Astrocyte (in vitro differentiated cells and primary cell): ENCODE measurements around the gene GRIN2A. TPM values are rescaled to one million over a fixed set of nuclear protein-coding genes. Genes with fewer than 3 reads are reported as not detected.

ENCODE experiments used
- DNase-seq: peaks from one replicate; pipeline ENCODE4 v3.0.0-alpha.2; 2010; ENCODE audit warnings: low read depth
- FAIRE-seq: peaks from 2 replicates; lab custom pipeline; 2011; peaks lifted over from hg19 to GRCh38; lab: Jason Lieb, UNC
- H2AFZ ChIP-seq: 2 replicates; pipeline ENCODE4 v1.6.0; 2012; ENCODE audit warnings: low read depth, low read length, inconsistent platforms
- H3K27ac ChIP-seq: 2 replicates; pipeline ENCODE4 v1.5.1; 2011; ENCODE audit warnings: low read depth, low read length, inconsistent platforms
- H3K27me3 ChIP-seq: 2 replicates; pipeline ENCODE4 v1.6.0; 2011; ENCODE audit warnings: low read length, inconsistent platforms; ENCODE audit not compliant: insufficient read depth
- H3K36me3 ChIP-seq: 2 replicates; pipeline ENCODE4 v1.5.1; 2011; ENCODE audit warnings: low read length, inconsistent platforms; ENCODE audit not compliant: insufficient read depth
- H3K4me1 ChIP-seq: 2 replicates; pipeline ENCODE4 v1.5.1; 2011; ENCODE audit warnings: low read length, inconsistent platforms; ENCODE audit not compliant: insufficient read depth
- H3K4me2 ChIP-seq: 2 replicates; pipeline ENCODE4 v1.6.0; 2012; ENCODE audit warnings: low read length, inconsistent platforms
- H3K4me3 ChIP-seq: 2 replicates; pipeline ENCODE4 v1.5.1; 2011; ENCODE audit warnings: low read depth, mild to moderate bottlenecking, low read length, inconsistent platforms; ENCODE audit not compliant: insufficient read depth
- H3K79me2 ChIP-seq: 2 replicates; pipeline ENCODE4 v1.6.0; 2012; ENCODE audit warnings: mild to moderate bottlenecking, low read length, inconsistent platforms; ENCODE audit not compliant: insufficient read depth
- H3K9ac ChIP-seq: 2 replicates; pipeline ENCODE4 v1.6.0; 2012; ENCODE audit warnings: mild to moderate bottlenecking, low read length, inconsistent platforms
- H3K9me3 ChIP-seq: 2 replicates; pipeline ENCODE4 v1.5.1; 2012; ENCODE audit warnings: low read depth, mild to moderate bottlenecking, low read length, inconsistent platforms; ENCODE audit not compliant: insufficient read depth
- H4K20me1 ChIP-seq: 2 replicates; pipeline ENCODE4 v1.6.0; 2012; ENCODE audit warnings: low read length, inconsistent platforms; ENCODE audit not compliant: insufficient read depth
- H3K27ac Mint-ChIP-seq: one replicate; pipeline ENCODE4 v1.8.0; 2021; ENCODE audit warnings: mild to moderate bottlenecking, mixed read lengths; ENCODE audit not compliant: unreplicated experiment
- H3K27me3 Mint-ChIP-seq: one replicate; pipeline ENCODE4 v1.8.0; 2021; ENCODE audit warnings: low read depth, mixed read lengths; ENCODE audit not compliant: unreplicated experiment
- H3K36me3 Mint-ChIP-seq: one replicate; pipeline ENCODE4 v1.8.0; 2021; ENCODE audit warnings: low read depth, mixed read lengths; ENCODE audit not compliant: unreplicated experiment
- H3K4me1 Mint-ChIP-seq: one replicate; pipeline ENCODE4 v1.8.0; 2021; ENCODE audit warnings: low read depth, mixed read lengths; ENCODE audit not compliant: unreplicated experiment
- H3K4me3 Mint-ChIP-seq: one replicate; pipeline ENCODE4 v1.8.0; 2021; ENCODE audit warnings: mild to moderate bottlenecking, moderate library complexity, mixed read lengths; ENCODE audit not compliant: unreplicated experiment
- H3K9me3 Mint-ChIP-seq: one replicate; pipeline ENCODE4 v1.8.0; 2021; ENCODE audit warnings: mild to moderate bottlenecking, mixed read lengths; ENCODE audit not compliant: unreplicated experiment
- EZH2 ChIP-seq: IDR thresholded peaks from 2 replicates; pipeline ENCODE4 v1.6.1; 2012; ENCODE audit warnings: mild to moderate bottlenecking, low read length, inconsistent platforms; ENCODE audit not compliant: insufficient read depth
- total RNA-seq: library from RNA; stranded (reverse); gene quantifications from 2 replicates; pipeline ENCODE4 v1.2.1, GENCODE V29; 2021
- TF ChIP-seq, protein P1 (sequence below): IDR thresholded peaks from 2 replicates; pipeline ENCODE4 v1.5.1; 2011; ENCODE audit warnings: low read depth, mild to moderate bottlenecking, inconsistent platforms, low read length, moderate library complexity; ENCODE audit not compliant: insufficient read depth

The GRIN2A gene
- total RNA-seq, 1 donor from 2014 or later, result 0.68 TPM

DNA sequence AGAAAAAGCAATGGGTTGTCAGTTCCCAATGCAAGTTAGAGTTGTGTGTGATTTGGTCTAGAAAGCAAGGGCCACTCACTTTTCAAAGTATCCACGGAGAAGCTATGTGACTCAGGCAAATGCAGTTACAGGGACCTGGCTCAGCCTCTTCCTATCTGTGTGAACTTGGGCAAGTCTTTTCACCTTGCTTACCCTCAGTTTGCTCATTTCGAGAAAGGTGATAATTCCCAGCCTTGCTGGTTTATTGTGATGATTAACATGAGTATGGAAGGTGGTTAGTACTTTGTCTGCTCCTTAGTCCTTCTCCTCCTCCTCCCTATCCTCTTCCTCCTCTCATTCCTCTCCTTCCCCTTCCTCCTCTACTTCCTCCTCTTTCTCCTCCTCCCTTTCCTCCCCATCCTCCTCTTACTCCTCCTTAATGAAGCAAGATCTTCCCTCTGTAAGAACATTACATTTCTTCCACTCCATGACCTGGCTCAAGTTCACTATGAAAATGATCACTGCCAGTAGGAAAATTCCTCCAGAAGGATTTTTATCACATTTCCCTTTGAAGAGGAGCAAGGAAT, 204.0 kb downstream of the GRIN2A start:
- H3K27me3 Mint-ChIP-seq, result peaks cover 17% of the 10 kb centered on the region
- Histone ChIP-seq H3K4me3 (no peak overlapping the region), H3K4me1 (no peaks in the 10 kb centered on the region), H3K27ac (no peak overlapping the region), H4K20me1 (no peaks in the 10 kb centered on the region), H2AFZ (no peak overlapping the region), H3K36me3 (no peaks in the 10 kb centered on the region), H3K9ac (no peak overlapping the region), H3K9me3 (no peaks in the 10 kb centered on the region), H3K79me2 (no peaks in the 10 kb centered on the region), H3K4me2 (no peak overlapping the region), H3K27me3 (no peaks in the 10 kb centered on the region)
- no peak overlapping the region for H3K27ac Mint-ChIP-seq
- H3K4me3 Mint-ChIP-seq, result no peak overlapping the region
- no peaks in the 10 kb centered on the region for H3K9me3 Mint-ChIP-seq
- H3K4me1 Mint-ChIP-seq, result no peaks in the 10 kb centered on the region
- no peaks in the 10 kb centered on the region for H3K36me3 Mint-ChIP-seq
- DNase-seq, result no peak
- TF ChIP-seq EZH2, result no peak
- TF ChIP-seq, protein P1, sequence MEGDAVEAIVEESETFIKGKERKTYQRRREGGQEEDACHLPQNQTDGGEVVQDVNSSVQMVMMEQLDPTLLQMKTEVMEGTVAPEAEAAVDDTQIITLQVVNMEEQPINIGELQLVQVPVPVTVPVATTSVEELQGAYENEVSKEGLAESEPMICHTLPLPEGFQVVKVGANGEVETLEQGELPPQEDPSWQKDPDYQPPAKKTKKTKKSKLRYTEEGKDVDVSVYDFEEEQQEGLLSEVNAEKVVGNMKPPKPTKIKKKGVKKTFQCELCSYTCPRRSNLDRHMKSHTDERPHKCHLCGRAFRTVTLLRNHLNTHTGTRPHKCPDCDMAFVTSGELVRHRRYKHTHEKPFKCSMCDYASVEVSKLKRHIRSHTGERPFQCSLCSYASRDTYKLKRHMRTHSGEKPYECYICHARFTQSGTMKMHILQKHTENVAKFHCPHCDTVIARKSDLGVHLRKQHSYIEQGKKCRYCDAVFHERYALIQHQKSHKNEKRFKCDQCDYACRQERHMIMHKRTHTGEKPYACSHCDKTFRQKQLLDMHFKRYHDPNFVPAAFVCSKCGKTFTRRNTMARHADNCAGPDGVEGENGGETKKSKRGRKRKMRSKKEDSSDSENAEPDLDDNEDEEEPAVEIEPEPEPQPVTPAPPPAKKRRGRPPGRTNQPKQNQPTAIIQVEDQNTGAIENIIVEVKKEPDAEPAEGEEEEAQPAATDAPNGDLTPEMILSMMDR, result no peak
- no peak for FAIRE-seq

DNA sequence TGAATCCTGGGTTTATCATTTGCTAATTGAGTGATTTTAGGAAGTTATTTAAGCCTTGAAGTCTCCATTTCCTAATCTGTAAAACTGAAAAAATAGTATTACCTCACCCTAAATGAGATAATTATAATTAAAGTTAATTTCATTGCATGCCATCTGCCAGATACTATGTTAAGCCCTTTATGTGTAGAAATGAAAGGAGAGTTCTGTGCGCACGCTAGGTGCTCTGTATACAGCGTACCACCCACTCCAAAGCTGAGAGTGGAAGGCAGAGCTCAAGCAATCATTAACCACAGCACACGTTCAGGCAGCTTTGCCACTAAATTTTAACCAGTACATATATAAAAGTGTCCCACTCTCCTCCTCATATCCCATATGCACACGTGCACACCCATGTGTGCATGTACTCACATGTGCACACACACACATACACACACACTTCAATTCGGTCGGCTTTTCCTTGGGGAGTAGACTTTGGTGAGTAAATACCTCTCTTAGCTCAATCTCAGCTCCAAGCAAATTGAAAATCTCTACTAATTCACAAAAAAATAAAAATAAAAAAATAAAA, 204.8 kb downstream of the GRIN2A start:
- H2AFZ ChIP-seq, result no peak overlapping the region
- Mint-ChIP-seq H3K27me3 (peaks cover 17% of the 10 kb centered on the region), H3K9me3 (no peaks in the 10 kb centered on the region), H3K27ac (no peak overlapping the region), H3K4me3 (no peak overlapping the region), H3K4me1 (no peaks in the 10 kb centered on the region), H3K36me3 (no peaks in the 10 kb centered on the region)
- H3K36me3 ChIP-seq, result no peaks in the 10 kb centered on the region
- H3K9ac ChIP-seq, result no peak overlapping the region
- H4K20me1 ChIP-seq, result no peaks in the 10 kb centered on the region
- FAIRE-seq (no peak), DNase-seq (no peak)
- no peaks in the 10 kb centered on the region for H3K27me3 ChIP-seq
- H3K4me2 ChIP-seq, result no peak overlapping the region
- no peak for TF ChIP-seq EZH2
- TF ChIP-seq, protein P1, result no peak
- no peak overlapping the region for H3K27ac ChIP-seq
- no peaks in the 10 kb centered on the region for H3K9me3 ChIP-seq
- H3K4me3 ChIP-seq, result no peak overlapping the region
- no peaks in the 10 kb centered on the region for H3K4me1 ChIP-seq
- H3K79me2 ChIP-seq, result no peaks in the 10 kb centered on the region

DNA sequence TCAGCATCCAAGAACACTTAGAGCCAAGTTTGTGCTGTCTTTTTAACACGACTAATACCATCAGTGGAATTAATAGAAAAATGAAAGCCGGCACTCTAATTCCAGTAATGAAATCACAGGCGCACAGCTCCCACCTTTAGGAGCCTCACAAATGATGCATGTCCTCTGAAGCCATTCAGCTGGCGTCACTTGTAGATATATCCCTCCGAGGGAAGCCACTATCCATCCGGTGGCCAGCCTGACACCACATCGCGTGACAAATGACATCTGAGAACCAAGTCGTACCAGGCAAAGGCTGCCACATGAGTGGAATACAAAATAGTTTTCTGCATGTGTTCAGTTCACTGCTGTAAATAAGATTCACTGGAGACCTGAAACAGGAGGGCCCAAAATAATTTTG, 205.6 kb downstream of the GRIN2A start:
- Histone ChIP-seq H3K27me3 (no peaks in the 10 kb centered on the region), H3K4me1 (no peaks in the 10 kb centered on the region), H2AFZ (no peak overlapping the region), H3K36me3 (no peaks in the 10 kb centered on the region), H3K79me2 (no peaks in the 10 kb centered on the region), H3K4me2 (no peak overlapping the region), H3K27ac (no peak overlapping the region), H3K4me3 (no peak overlapping the region), H3K9ac (no peak overlapping the region), H4K20me1 (no peaks in the 10 kb centered on the region), H3K9me3 (no peaks in the 10 kb centered on the region)
- no peaks in the 10 kb centered on the region for H3K36me3 Mint-ChIP-seq
- FAIRE-seq, result no peak
- DNase-seq, result no peak
- no peak overlapping the region for H3K4me3 Mint-ChIP-seq
- H3K4me1 Mint-ChIP-seq, result no peaks in the 10 kb centered on the region
- H3K9me3 Mint-ChIP-seq, result no peaks in the 10 kb centered on the region
- no peak overlapping the region for H3K27ac Mint-ChIP-seq
- H3K27me3 Mint-ChIP-seq, result peaks cover 20% of the 10 kb centered on the region
- no peak for TF ChIP-seq EZH2
- TF ChIP-seq, protein P1, result no peak
